Hepatocyte (in vitro differentiated cells): ENCODE data around the gene TPGS1. TPM values are rescaled to one million over a fixed set of nuclear protein-coding genes. Genes with fewer than 3 reads are reported as not detected.

Experiments
- DNase-seq: peaks from one replicate; pipeline ENCODE4 v3.0.0-alpha.2; 2016; ENCODE audit warnings: low spot score
- H2AFZ ChIP-seq: fragments of 200-600 bp; sonication (generic); 2 replicates; pipeline ENCODE4 v1.6.0; 2016; ENCODE audit warnings: antibody characterized with exemption, mild to moderate bottlenecking
- H3K27ac ChIP-seq: fragments of 200-600 bp; sonication (generic); 2 replicates; pipeline ENCODE4 v1.5.1; 2016; ENCODE audit warnings: mild to moderate bottlenecking
- H3K27me3 ChIP-seq: fragments of 200-600 bp; sonication (generic); 2 replicates; pipeline ENCODE4 v1.6.1; 2016
- H3K36me3 ChIP-seq: fragments of 200-600 bp; sonication (generic); replicated peaks from 2 replicates; pipeline ENCODE4 v1.5.1; 2016; ENCODE audit warnings: low read depth; ENCODE audit not compliant: insufficient read depth
- H3K4me1 ChIP-seq: fragments of 200-600 bp; sonication (generic); 2 replicates; pipeline ENCODE4 v1.5.1; 2016; ENCODE audit warnings: mild to moderate bottlenecking, moderate library complexity; ENCODE audit not compliant: insufficient read depth
- H3K4me2 ChIP-seq: fragments of 200-600 bp; sonication (generic); 2 replicates; pipeline ENCODE4 v1.6.0; 2016
- H3K4me3 ChIP-seq: fragments of 200-600 bp; sonication (generic); 2 replicates; pipeline ENCODE4 v1.5.1; 2016; ENCODE audit warnings: mild to moderate bottlenecking
- H3K79me2 ChIP-seq: fragments of 200-600 bp; sonication (generic); 2 replicates; pipeline ENCODE4 v1.6.0; 2017; ENCODE audit warnings: mild to moderate bottlenecking
- H3K9me2 ChIP-seq: fragments of 200-600 bp; sonication (generic); replicated peaks from 2 replicates; pipeline ENCODE4 v1.6.0; 2017; ENCODE audit warnings: mild to moderate bottlenecking; ENCODE audit not compliant: insufficient read depth
- H3K9me3 ChIP-seq: fragments of 200-600 bp; sonication (generic); 2 replicates; pipeline ENCODE4 v1.5.1; 2016; ENCODE audit warnings: low read depth, mild to moderate bottlenecking
- H4K20me1 ChIP-seq: fragments of 200-600 bp; sonication (generic); 2 replicates; pipeline ENCODE4 v1.6.0; 2016; ENCODE audit warnings: mild to moderate bottlenecking; ENCODE audit not compliant: insufficient read depth, poor library complexity, severe bottlenecking
- EZH2 ChIP-seq: fragments of 200-600 bp; sonication (generic); IDR thresholded peaks from 2 replicates; pipeline ENCODE4 v1.6.1; 2016; ENCODE audit warnings: antibody characterized with exemption, mild to moderate bottlenecking, borderline replicate concordance
- EZH2phosphoT487 ChIP-seq: fragments of 200-600 bp; sonication (generic); IDR thresholded peaks from one replicate; pipeline ENCODE4 v1.6.1; 2018; ENCODE audit warnings: antibody characterized with exemption, mild to moderate bottlenecking, low read depth, moderate library complexity; ENCODE audit not compliant: unreplicated experiment, severe bottlenecking
- WGBS: methylation state at CpG from one replicate; pipeline ENCODE4 v1.1.6; 2016; ENCODE audit warnings: low lambda C conversion rate; ENCODE audit errors: missing lambda C conversion rate; 5-methylcytosine and 5-hydroxymethylcytosine counted together
- polyA plus RNA-seq: library from polyadenylated mRNA; unstranded; fragments of >200 nt; fragmentation: Nextera tagmentation; extraction: Ambion mirVana; gene quantifications from 2 replicates; pipeline ENCODE4 v1.2.1, GENCODE V29; 2016
- total RNA-seq: library from RNA; depleted of rRNA; stranded (reverse); fragments of >200 nt; gene quantifications from 2 replicates; pipeline ENCODE4 v1.2.3, GENCODE V29; 2014
- TF ChIP-seq, protein P1 (sequence below): fragments of 200-600 bp; sonication (generic); IDR thresholded peaks from 2 replicates; pipeline ENCODE4 v1.5.1; 2016; ENCODE audit warnings: antibody characterized with exemption, mild to moderate bottlenecking; ENCODE audit not compliant: poor library complexity

Gene TPGS1, protein sequence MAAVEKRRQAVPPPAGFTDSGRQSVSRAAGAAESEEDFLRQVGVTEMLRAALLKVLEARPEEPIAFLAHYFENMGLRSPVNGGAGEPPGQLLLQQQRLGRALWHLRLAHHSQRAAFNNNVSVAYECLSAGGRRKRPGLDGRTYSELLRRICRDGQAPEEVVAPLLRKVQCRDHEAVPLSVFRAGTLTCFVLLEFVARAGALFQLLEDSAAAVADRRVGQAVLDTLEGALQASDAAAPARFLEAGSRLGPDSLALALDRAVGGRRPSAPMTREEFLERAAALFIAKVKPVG
- total RNA-seq (35.8 and 44.9 TPM in 2 replicates), polyA plus RNA-seq (61.0 and 69.0 TPM in 2 replicates)

- Histone ChIP-seq H4K20me1 (no peaks in the 10 kb centered on the region), H3K79me2 (peaks cover 21% of the 10 kb centered on the region), H3K4me2 (peak within 1 kb of the TSS; percentile 90), H3K27ac (peak within 1 kb of the TSS; percentile 81), H3K27me3 (no peaks in the 10 kb centered on the region), H3K4me3 (peak within 1 kb of the TSS; percentile 84), H3K36me3 (no peaks in the 10 kb centered on the region), H3K4me1 (peaks cover 29% of the 10 kb centered on the region), H3K9me2 (no peaks in the 10 kb centered on the region), H2AFZ (peak within 1 kb of the TSS; percentile 87), H3K9me3 (no peaks in the 10 kb centered on the region)
- DNase-seq: peak; percentile 90
- TF ChIP-seq, protein P1, sequence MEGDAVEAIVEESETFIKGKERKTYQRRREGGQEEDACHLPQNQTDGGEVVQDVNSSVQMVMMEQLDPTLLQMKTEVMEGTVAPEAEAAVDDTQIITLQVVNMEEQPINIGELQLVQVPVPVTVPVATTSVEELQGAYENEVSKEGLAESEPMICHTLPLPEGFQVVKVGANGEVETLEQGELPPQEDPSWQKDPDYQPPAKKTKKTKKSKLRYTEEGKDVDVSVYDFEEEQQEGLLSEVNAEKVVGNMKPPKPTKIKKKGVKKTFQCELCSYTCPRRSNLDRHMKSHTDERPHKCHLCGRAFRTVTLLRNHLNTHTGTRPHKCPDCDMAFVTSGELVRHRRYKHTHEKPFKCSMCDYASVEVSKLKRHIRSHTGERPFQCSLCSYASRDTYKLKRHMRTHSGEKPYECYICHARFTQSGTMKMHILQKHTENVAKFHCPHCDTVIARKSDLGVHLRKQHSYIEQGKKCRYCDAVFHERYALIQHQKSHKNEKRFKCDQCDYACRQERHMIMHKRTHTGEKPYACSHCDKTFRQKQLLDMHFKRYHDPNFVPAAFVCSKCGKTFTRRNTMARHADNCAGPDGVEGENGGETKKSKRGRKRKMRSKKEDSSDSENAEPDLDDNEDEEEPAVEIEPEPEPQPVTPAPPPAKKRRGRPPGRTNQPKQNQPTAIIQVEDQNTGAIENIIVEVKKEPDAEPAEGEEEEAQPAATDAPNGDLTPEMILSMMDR: no peak
- TF ChIP-seq EZH2phosphoT487: no peak
- TF ChIP-seq EZH2: no peak
- 2% methylated on average over 77 of the region's 81 CpGs for WGBS
Measured at GRCh38 chr19:507286-508203, at the start of gene TPGS1. TSS of gene TPGS1 (plus strand) at chr19:507497. CDS start at chr19:507507, 10 bp downstream.

DNA sequence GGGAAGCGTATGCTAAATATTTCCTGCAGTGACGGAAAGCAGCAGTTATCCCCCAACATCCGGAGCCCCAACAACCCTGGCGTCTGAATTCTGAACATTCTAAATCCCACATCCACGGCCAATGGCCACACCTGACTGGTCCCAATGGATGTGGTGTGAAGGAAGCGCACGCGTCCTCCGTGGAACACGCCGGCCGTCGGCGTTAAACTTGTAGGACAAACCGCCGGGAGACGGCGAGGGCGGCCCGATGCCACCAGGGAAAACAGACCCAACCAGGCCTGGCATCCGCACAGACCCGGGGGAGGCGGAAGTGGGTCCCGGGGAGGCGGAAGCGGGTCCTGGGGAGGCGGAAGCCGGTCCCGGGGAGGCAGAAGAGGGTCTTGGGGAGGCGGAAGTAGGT, 49.7 kb upstream of the TPGS1 start:
- whole genome bisulfite sequencing: 97% methylated on average over 27 of the region's 30 CpGs
- Histone ChIP-seq H4K20me1 (peaks cover 3% of the 10 kb centered on the region), H3K4me1 (peaks cover 10% of the 10 kb centered on the region), H3K9me2 (no peaks in the 10 kb centered on the region), H3K4me2 (no peak overlapping the region), H3K79me2 (peaks cover 43% of the 10 kb centered on the region), H3K27me3 (no peaks in the 10 kb centered on the region), H2AFZ (no peak overlapping the region), H3K36me3 (no peaks in the 10 kb centered on the region), H3K9me3 (no peaks in the 10 kb centered on the region), H3K4me3 (no peak overlapping the region), H3K27ac (no peak overlapping the region)
- TF ChIP-seq, protein P1: no peak
- TF ChIP-seq EZH2: no peak
- TF ChIP-seq EZH2phosphoT487: no peak
- no peak for DNase-seq

- H2AFZ ChIP-seq: no peak overlapping the region
- H3K36me3 ChIP-seq: no peaks in the 10 kb centered on the region
- H3K9me3 ChIP-seq: no peaks in the 10 kb centered on the region
- H3K79me2 ChIP-seq: peaks cover 43% of the 10 kb centered on the region
- WGBS: no CpG with 5 or more reads among the region's 89 CpGs
- peaks cover 10% of the 10 kb centered on the region for H3K4me1 ChIP-seq
- TF ChIP-seq EZH2phosphoT487 (no peak), EZH2 (no peak)
- TF ChIP-seq, protein P1: no peak
- no peaks in the 10 kb centered on the region for H3K27me3 ChIP-seq
- DNase-seq: no peak
- no peak overlapping the region for H3K27ac ChIP-seq
- H3K4me2 ChIP-seq: peak overlapping the region; percentile 75
- H3K4me3 ChIP-seq: no peak overlapping the region
- no peaks in the 10 kb centered on the region for H3K9me2 ChIP-seq
- peaks cover 3% of the 10 kb centered on the region for H4K20me1 ChIP-seq
Measured at GRCh38 chr19:458091-459042, 48.9 kb upstream of the TPGS1 start.
